Measurements from ENCODE around the gene CABLES1.
"Not testable (repeated sequence)": the region's sequence is repeated elsewhere in the genome, so short reads cannot be mapped to it uniquely, and the experiment has no call there.

Gene CABLES1

GRCh38 chr18:23155537-23155936 is 20.3 kb downstream of the CABLES1 start:
- no peak overlapping the region for H2AFZ ChIP-seq (ENCODE audit: low read length, unreplicated experiment)
- peaks cover 9% of the 10 kb centered on the region for H3K79me2 ChIP-seq (ENCODE audit: control insufficient read depth, insufficient read depth, low read length, unreplicated experiment)
- no peak overlapping the region for H3K27ac ChIP-seq (ENCODE audit: low read depth, low read length)

GRCh38 chr18:23156134-23156533 is 20.8 kb downstream of the CABLES1 start:
- Histone ChIP-seq H3K27ac (ENCODE audit: low read depth, low read length) (no peak overlapping the region), H3K79me2 (ENCODE audit: control insufficient read depth, insufficient read depth, low read length, unreplicated experiment) (peaks cover 9% of the 10 kb centered on the region), H3K36me3 (ENCODE audit: insufficient read depth, low read length) (no peaks in the 10 kb centered on the region), H3K4me1 (ENCODE audit: control insufficient read depth, insufficient read depth, low read length, unreplicated experiment) (peaks cover 9% of the 10 kb centered on the region), H3K4me3 (ENCODE audit: low read depth, low read length) (no peak overlapping the region), H3K27me3 (ENCODE audit: insufficient read depth, low read length) (no peaks in the 10 kb centered on the region), H2AFZ (ENCODE audit: low read length, unreplicated experiment) (no peak overlapping the region)

More at GRCh38 chr18:23155537-23155936, 20.3 kb downstream of the CABLES1 start:
- H3K4me3 ChIP-seq (ENCODE audit: low read depth, low read length) = no peak overlapping the region
- no peaks in the 10 kb centered on the region for H3K27me3 ChIP-seq (ENCODE audit: insufficient read depth, low read length)
- H3K36me3 ChIP-seq (ENCODE audit: insufficient read depth, low read length) = no peaks in the 10 kb centered on the region
- H3K4me1 ChIP-seq (ENCODE audit: control insufficient read depth, insufficient read depth, low read length, unreplicated experiment) = peaks cover 9% of the 10 kb centered on the region

DNA sequence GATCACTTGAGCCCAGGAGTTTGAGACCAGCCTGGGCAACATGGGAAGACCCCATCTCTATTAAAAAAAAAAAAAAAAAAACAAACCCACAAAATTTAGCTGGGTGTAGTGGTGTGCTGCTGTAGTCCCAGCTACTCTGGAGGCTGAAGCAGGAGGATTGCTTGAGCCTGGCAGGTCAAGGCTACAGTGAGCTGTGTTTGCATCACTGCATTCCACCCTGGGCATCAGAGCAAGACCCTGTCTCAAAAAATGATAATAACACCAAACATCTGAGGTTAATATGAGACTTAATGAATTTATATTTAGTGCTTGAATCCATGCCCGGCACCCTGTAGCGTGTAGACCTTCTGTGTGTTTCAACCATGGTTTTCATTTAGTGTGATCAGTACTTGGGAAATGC is 22.8 kb downstream of the CABLES1 start:
- H3K36me3 ChIP-seq (ENCODE audit: insufficient read depth, low read length) = no peaks in the 10 kb centered on the region
- no peak overlapping the region for H3K4me3 ChIP-seq (ENCODE audit: low read depth, low read length)
- no peaks in the 10 kb centered on the region for H3K27me3 ChIP-seq (ENCODE audit: insufficient read depth, low read length)
- H2AFZ ChIP-seq (ENCODE audit: low read length, unreplicated experiment) = no peak overlapping the region
- H3K4me1 ChIP-seq (ENCODE audit: control insufficient read depth, insufficient read depth, low read length, unreplicated experiment) = peaks cover 9% of the 10 kb centered on the region
- no peak overlapping the region for H3K27ac ChIP-seq (ENCODE audit: low read depth, low read length)
- peaks cover 9% of the 10 kb centered on the region for H3K79me2 ChIP-seq (ENCODE audit: control insufficient read depth, insufficient read depth, low read length, unreplicated experiment)

DNA sequence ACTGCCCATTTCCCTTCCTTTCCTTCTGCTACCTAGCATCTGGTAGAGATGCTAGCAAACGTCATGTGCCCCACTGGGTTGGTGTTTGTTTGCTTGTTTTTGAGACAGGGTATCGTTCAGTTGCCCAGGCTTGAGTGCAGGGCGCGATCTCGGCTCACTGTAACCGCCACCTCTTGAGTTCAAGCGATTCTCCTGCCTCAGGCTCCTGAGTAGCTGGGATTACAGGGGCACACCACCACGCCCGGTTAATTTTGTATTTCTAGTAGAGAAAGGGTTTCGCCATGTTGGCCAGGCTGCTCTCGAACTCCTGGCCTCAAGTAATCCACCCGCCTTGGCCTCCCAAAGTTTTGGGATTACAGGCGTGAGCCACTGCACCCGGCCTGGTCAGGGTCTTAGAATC is 23.6 kb downstream of the CABLES1 start:
- H3K27me3 ChIP-seq (ENCODE audit: insufficient read depth, low read length); H3K27ac ChIP-seq (ENCODE audit: low read depth, low read length); H3K4me1 ChIP-seq (ENCODE audit: control insufficient read depth, insufficient read depth, low read length, unreplicated experiment); H3K4me3 ChIP-seq (ENCODE audit: low read depth, low read length); H2AFZ ChIP-seq (ENCODE audit: low read length, unreplicated experiment); H3K79me2 ChIP-seq (ENCODE audit: control insufficient read depth, insufficient read depth, low read length, unreplicated experiment); H3K36me3 ChIP-seq (ENCODE audit: insufficient read depth, low read length): not testable (repeated sequence)

GRCh38 chr18:23159344-23159743 is 24.1 kb downstream of the CABLES1 start:
- H3K36me3 ChIP-seq (ENCODE audit: insufficient read depth, low read length) = no peaks in the 10 kb centered on the region
- no peaks in the 10 kb centered on the region for H3K27me3 ChIP-seq (ENCODE audit: insufficient read depth, low read length)
- no peak overlapping the region for H3K27ac ChIP-seq (ENCODE audit: low read depth, low read length)
- H2AFZ ChIP-seq (ENCODE audit: low read length, unreplicated experiment) = no peak overlapping the region
- peaks cover 9% of the 10 kb centered on the region for H3K4me1 ChIP-seq (ENCODE audit: control insufficient read depth, insufficient read depth, low read length, unreplicated experiment)
- peaks cover 9% of the 10 kb centered on the region for H3K79me2 ChIP-seq (ENCODE audit: control insufficient read depth, insufficient read depth, low read length, unreplicated experiment)
- no peak overlapping the region for H3K4me3 ChIP-seq (ENCODE audit: low read depth, low read length)

DNA sequence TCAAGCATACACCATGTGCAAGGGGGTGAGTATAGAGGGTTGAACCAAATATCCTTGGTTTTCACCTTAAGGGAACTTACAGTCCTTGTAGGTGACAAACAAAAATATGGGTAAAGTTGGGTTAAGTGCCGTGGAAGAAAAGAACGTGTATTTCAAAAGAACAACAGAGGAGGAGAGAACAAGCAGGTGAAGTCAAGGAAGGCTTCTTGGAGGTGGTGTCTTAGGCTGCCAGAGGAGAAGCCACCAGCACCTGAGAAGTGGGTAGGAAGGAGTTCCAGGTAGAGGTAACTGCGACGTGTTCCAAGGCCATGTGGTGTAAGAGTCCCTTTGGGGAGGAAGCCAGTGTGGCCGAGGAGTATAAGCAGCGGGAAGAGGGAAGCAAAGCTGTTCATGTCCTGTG is 27.2 kb downstream of the CABLES1 start:
- Histone ChIP-seq H3K36me3 (ENCODE audit: insufficient read depth, low read length) (no peaks in the 10 kb centered on the region), H3K4me3 (ENCODE audit: low read depth, low read length) (no peak overlapping the region), H3K4me1 (ENCODE audit: control insufficient read depth, insufficient read depth, low read length, unreplicated experiment) (peaks cover 3% of the 10 kb centered on the region), H3K27me3 (ENCODE audit: insufficient read depth, low read length) (no peaks in the 10 kb centered on the region), H3K79me2 (ENCODE audit: control insufficient read depth, insufficient read depth, low read length, unreplicated experiment) (peaks cover 3% of the 10 kb centered on the region), H2AFZ (ENCODE audit: low read length, unreplicated experiment) (no peak overlapping the region), H3K27ac (ENCODE audit: low read depth, low read length) (no peak overlapping the region)

- Histone ChIP-seq H3K27ac (ENCODE audit: low read depth, low read length) (no peak overlapping the region), H3K79me2 (ENCODE audit: control insufficient read depth, insufficient read depth, low read length, unreplicated experiment) (no peaks in the 10 kb centered on the region), H3K4me1 (ENCODE audit: control insufficient read depth, insufficient read depth, low read length, unreplicated experiment) (peaks cover 3% of the 10 kb centered on the region), H2AFZ (ENCODE audit: low read length, unreplicated experiment) (no peak overlapping the region), H3K4me3 (ENCODE audit: low read depth, low read length) (no peak overlapping the region), H3K36me3 (ENCODE audit: insufficient read depth, low read length) (no peaks in the 10 kb centered on the region), H3K27me3 (ENCODE audit: insufficient read depth, low read length) (no peaks in the 10 kb centered on the region)
Observed at GRCh38 chr18:23163786-23164533, 28.7 kb downstream of the CABLES1 start.

- H2AFZ ChIP-seq (ENCODE audit: low read length, unreplicated experiment) = no peak overlapping the region
- H3K4me3 ChIP-seq (ENCODE audit: low read depth, low read length) = no peak overlapping the region
- H3K36me3 ChIP-seq (ENCODE audit: insufficient read depth, low read length) = no peaks in the 10 kb centered on the region
- H3K4me1 ChIP-seq (ENCODE audit: control insufficient read depth, insufficient read depth, low read length, unreplicated experiment) = peaks cover 3% of the 10 kb centered on the region
- no peak overlapping the region for H3K27ac ChIP-seq (ENCODE audit: low read depth, low read length)
- no peaks in the 10 kb centered on the region for H3K79me2 ChIP-seq (ENCODE audit: control insufficient read depth, insufficient read depth, low read length, unreplicated experiment)
- no peaks in the 10 kb centered on the region for H3K27me3 ChIP-seq (ENCODE audit: insufficient read depth, low read length)
Observed at GRCh38 chr18:23165271-23166068, 30.2 kb downstream of the CABLES1 start.

GRCh38 chr18:23166891-23167541 is 31.7 kb downstream of the CABLES1 start:
- H3K4me3 ChIP-seq (ENCODE audit: low read depth, low read length) = no peak overlapping the region
- no peaks in the 10 kb centered on the region for H3K36me3 ChIP-seq (ENCODE audit: insufficient read depth, low read length)
- peaks cover 3% of the 10 kb centered on the region for H3K4me1 ChIP-seq (ENCODE audit: control insufficient read depth, insufficient read depth, low read length, unreplicated experiment)
- H2AFZ ChIP-seq (ENCODE audit: low read length, unreplicated experiment) = no peak overlapping the region
- H3K27me3 ChIP-seq (ENCODE audit: insufficient read depth, low read length) = no peaks in the 10 kb centered on the region
- H3K27ac ChIP-seq (ENCODE audit: low read depth, low read length) = no peak overlapping the region
- H3K79me2 ChIP-seq (ENCODE audit: control insufficient read depth, insufficient read depth, low read length, unreplicated experiment) = no peaks in the 10 kb centered on the region

DNA sequence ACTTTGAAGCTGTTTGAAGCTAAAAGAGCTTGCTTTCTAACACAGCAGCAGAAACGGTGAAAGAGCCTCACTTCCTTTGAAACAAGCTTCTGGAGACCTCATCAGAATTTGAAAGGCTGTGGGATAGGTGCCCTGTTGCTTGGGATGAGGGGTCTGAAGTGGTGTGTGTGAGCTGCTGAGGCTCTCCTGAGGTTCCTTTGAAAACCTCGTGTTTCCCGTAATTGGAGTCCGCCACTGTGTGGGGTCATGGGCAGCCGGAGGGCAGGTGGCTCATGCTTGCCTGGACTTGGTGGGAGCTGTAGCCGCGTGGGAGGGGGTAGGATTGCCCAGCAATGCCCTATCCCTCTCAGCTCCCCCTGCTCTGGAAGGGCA is 34.4 kb downstream of the CABLES1 start:
- Histone ChIP-seq H2AFZ (ENCODE audit: low read length, unreplicated experiment) (no peak overlapping the region), H3K27me3 (ENCODE audit: insufficient read depth, low read length) (no peaks in the 10 kb centered on the region), H3K4me1 (ENCODE audit: control insufficient read depth, insufficient read depth, low read length, unreplicated experiment) (peaks cover 3% of the 10 kb centered on the region), H3K36me3 (ENCODE audit: insufficient read depth, low read length) (no peaks in the 10 kb centered on the region), H3K79me2 (ENCODE audit: control insufficient read depth, insufficient read depth, low read length, unreplicated experiment) (no peaks in the 10 kb centered on the region), H3K4me3 (ENCODE audit: low read depth, low read length) (no peak overlapping the region), H3K27ac (ENCODE audit: low read depth, low read length) (no peak overlapping the region)

Data from ACC112 (cell line).